Liver (tissue), 3 donors: Measurements from ENCODE around the gene SAMD8.

Source experiments
- EGR1 ChIP-seq, 2 donors: IDR thresholded peaks; 2 replicates each; pipeline ENCODE4 v1.6.1; 2016 to 2018; ENCODE audit warnings: antibody characterized with exemption in 2 of 2, low read depth in 2 of 2
- FOXA2 ChIP-seq: IDR thresholded peaks from 2 replicates; pipeline ENCODE4 v1.6.1; 2016; ENCODE audit warnings: antibody characterized with exemption
- GABPA ChIP-seq, 2 donors: IDR thresholded peaks in 1 of 2; conservative IDR thresholded peaks in 1 of 2; 2 replicates each; pipeline ENCODE4 v1.6.1; 2016; ENCODE audit warnings: antibody characterized with exemption in 2 of 2, mild to moderate bottlenecking in 1 of 2, moderate library complexity in 1 of 2
- HNF4G ChIP-seq: IDR thresholded peaks from 2 replicates; pipeline ENCODE4 v1.6.1; 2016; ENCODE audit warnings: antibody characterized with exemption
- JUND ChIP-seq, 2 donors: IDR thresholded peaks; 2 replicates each; pipeline ENCODE4 v1.6.1; 2016; ENCODE audit warnings: antibody characterized with exemption in 2 of 2
- RAD21 ChIP-seq, 2 donors: IDR thresholded peaks; 2 replicates each; pipeline ENCODE4 v1.6.1; 2016; ENCODE audit warnings: antibody characterized with exemption in 2 of 2, mild to moderate bottlenecking in 2 of 2
- SP1 ChIP-seq: IDR thresholded peaks from 2 replicates; pipeline ENCODE4 v1.6.1; 2018; ENCODE audit warnings: antibody characterized with exemption, mild to moderate bottlenecking
- TAF1 ChIP-seq: conservative IDR thresholded peaks from 2 replicates; pipeline ENCODE4 v1.6.1; 2016; ENCODE audit warnings: antibody characterized with exemption, mild to moderate bottlenecking
- TF ChIP-seq, protein P1 (sequence below): fragments of 150-350 bp; IDR thresholded peaks from 2 replicates; pipeline ENCODE4 v1.5.1; 2017; ENCODE audit warnings: improper control_type of control experiment, low read depth, low read length; ENCODE audit not compliant: missing input control
- TF ChIP-seq, protein P2 (sequence below): IDR thresholded peaks from 2 replicates; pipeline ENCODE4 v1.6.1; 2016; ENCODE audit warnings: antibody characterized with exemption
- TF ChIP-seq, protein P3 (sequence below): IDR thresholded peaks from 2 replicates; pipeline ENCODE4 v1.6.1; 2016; ENCODE audit warnings: antibody characterized with exemption
- donor health status: healthy.
- donor health status: healthy.

DNA sequence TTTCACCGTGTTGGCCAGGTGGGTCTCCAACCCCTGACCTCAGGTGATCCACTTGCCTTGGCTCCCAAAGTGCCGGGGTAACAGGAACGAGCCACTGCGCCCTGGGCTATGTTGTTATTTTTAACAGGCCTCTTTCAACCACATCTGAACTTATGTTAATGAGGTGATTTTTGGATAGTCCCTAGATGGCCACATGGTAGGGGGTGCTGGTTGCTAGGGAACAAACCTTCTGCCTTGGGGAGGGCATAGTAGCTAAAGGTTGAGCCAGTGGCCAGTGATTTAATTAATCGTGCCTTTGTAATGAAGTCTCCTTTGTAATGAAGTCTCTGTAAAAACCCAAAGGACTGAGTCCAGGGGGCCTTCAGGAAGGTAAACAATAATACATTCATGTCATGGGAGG, 115.2 kb downstream of the SAMD8 start:
- no peak for TF ChIP-seq RAD21 (IDR thresholded peaks at IDR 0.05)
- TF ChIP-seq, protein P1, sequence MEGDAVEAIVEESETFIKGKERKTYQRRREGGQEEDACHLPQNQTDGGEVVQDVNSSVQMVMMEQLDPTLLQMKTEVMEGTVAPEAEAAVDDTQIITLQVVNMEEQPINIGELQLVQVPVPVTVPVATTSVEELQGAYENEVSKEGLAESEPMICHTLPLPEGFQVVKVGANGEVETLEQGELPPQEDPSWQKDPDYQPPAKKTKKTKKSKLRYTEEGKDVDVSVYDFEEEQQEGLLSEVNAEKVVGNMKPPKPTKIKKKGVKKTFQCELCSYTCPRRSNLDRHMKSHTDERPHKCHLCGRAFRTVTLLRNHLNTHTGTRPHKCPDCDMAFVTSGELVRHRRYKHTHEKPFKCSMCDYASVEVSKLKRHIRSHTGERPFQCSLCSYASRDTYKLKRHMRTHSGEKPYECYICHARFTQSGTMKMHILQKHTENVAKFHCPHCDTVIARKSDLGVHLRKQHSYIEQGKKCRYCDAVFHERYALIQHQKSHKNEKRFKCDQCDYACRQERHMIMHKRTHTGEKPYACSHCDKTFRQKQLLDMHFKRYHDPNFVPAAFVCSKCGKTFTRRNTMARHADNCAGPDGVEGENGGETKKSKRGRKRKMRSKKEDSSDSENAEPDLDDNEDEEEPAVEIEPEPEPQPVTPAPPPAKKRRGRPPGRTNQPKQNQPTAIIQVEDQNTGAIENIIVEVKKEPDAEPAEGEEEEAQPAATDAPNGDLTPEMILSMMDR, result no peak
- TF ChIP-seq SP1, result no peak
- no peak for TF ChIP-seq GABPA (IDR thresholded peaks at IDR 0.05 in 1 of 2, conservative IDR thresholded peaks at IDR 0.05 in 1 of 2)
- no peak for TF ChIP-seq JUND (IDR thresholded peaks at IDR 0.05)
- no peak for TF ChIP-seq EGR1 (IDR thresholded peaks at IDR 0.05; ENCODE audit: low read depth in 2 of 2)
- TF ChIP-seq TAF1, result no peak
- TF ChIP-seq FOXA2, result no peak
- TF ChIP-seq, protein P2, sequence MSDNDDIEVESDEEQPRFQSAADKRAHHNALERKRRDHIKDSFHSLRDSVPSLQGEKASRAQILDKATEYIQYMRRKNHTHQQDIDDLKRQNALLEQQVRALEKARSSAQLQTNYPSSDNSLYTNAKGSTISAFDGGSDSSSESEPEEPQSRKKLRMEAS, result no peak
- TF ChIP-seq, protein P3, sequence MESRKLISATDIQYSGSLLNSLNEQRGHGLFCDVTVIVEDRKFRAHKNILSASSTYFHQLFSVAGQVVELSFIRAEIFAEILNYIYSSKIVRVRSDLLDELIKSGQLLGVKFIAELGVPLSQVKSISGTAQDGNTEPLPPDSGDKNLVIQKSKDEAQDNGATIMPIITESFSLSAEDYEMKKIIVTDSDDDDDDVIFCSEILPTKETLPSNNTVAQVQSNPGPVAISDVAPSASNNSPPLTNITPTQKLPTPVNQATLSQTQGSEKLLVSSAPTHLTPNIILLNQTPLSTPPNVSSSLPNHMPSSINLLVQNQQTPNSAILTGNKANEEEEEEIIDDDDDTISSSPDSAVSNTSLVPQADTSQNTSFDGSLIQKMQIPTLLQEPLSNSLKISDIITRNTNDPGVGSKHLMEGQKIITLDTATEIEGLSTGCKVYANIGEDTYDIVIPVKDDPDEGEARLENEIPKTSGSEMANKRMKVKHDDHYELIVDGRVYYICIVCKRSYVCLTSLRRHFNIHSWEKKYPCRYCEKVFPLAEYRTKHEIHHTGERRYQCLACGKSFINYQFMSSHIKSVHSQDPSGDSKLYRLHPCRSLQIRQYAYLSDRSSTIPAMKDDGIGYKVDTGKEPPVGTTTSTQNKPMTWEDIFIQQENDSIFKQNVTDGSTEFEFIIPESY, result no peak
- TF ChIP-seq HNF4G, result no peak
